Gastrocnemius medialis (tissue), 4 donors: ENCODE measurements around the gene NUDC.

Experiments
- CTCF ChIP-seq, 5 experiments: fragments of 450-650 bp in 3 of 5; fragments of 200-600 bp in 2 of 5; sonication (generic) in 2 of 5; IDR thresholded peaks in 4 of 5; conservative IDR thresholded peaks in 1 of 5; 1 replicate in 4 of 5; 2 replicates in 1 of 5; pipeline ENCODE4 v1.5.1; 2016 to 2019; ENCODE audit warnings: antibody characterized with exemption in 5 of 5, mild to moderate bottlenecking in 3 of 5, moderate library complexity in 3 of 5
- POLR2A ChIP-seq, 2 donors: fragments of 450-650 bp; IDR thresholded peaks; one replicate each; pipeline ENCODE4 v1.6.1; 2017; ENCODE audit warnings: antibody characterized with exemption in 2 of 2, mild to moderate bottlenecking in 2 of 2, moderate library complexity in 2 of 2

- TF ChIP-seq CTCF (IDR thresholded peaks at IDR 0.05 in 4 of 5, conservative IDR thresholded peaks at IDR 0.05 in 1 of 5): no peak
- no peak for TF ChIP-seq POLR2A (IDR thresholded peaks at IDR 0.05)
These were observed 57.4 kb downstream of the NUDC start for GRCh38 chr1:26978901-26979300.
